HK-2 (cell line): ENCODE measurements around the gene PDLIM5.
"Not testable (repeated sequence)": the region's sequence is repeated elsewhere in the genome, so short reads cannot be mapped to it uniquely, and the experiment has no call there.

Source experiments
- DNase-seq: peaks from one replicate; pipeline ENCODE4 v3.0.0-alpha.2; 2018; ENCODE audit not compliant: unreplicated experiment

PDLIM5 gene

DNA sequence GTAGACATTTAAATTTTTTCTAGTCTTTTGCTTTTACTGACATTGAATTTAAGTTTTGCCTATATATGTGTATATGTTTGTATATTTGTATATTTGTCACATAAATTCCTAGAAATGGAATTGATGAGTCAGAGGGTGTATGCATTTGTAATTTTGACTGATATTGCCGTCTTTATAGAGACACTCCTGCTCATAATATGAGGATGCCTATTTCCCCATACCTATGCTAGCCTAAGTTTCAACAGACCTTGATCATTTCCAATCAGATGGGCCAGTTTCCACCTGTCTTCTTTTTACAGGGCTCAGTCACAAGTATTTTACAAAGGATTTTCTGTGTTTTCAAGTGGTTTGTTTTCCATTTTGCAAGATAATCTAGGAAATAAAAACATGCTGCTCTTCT is 10.8 kb downstream of the PDLIM5 start:
- DNase-seq = no peak

DNA sequence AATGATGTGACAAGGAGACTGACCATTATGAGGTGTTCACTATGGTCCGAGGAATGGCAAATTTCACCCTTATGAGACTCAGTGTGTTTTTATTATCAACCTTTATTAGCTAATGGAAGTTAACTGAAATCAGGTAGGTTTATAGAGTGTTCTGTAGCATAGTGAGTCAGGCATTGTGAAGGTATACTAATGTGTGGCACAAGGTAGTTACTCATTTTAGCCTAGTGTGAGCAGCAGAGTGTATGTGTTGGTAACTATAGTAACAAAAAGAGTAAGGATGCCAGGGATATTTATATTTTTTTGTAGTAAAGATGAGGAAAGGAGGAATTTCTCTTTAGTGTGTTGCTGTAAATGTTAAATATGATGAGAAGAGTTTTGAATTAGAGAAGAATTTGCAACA is 12.0 kb downstream of the PDLIM5 start:
- no peak for DNase-seq

DNA sequence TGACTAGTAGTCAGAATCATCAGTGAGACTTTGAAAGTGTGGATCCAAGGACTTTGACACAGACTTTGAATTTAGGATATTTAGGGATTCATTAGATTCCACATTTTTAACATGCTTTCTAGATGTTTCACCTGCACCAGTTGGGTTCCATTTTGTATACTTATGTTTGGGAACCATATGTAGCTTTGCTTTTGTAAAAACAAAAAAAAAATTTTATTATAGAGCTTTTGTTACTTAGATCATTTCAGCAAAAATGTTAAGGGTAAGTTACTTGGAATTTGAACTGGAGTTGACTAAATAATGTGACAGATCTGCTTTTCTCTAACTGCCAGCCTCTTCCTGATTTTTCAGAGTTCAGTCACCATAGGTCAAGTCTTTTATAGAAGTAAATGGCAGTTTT is 14.6 kb downstream of the PDLIM5 start:
- DNase-seq = no peak

DNA sequence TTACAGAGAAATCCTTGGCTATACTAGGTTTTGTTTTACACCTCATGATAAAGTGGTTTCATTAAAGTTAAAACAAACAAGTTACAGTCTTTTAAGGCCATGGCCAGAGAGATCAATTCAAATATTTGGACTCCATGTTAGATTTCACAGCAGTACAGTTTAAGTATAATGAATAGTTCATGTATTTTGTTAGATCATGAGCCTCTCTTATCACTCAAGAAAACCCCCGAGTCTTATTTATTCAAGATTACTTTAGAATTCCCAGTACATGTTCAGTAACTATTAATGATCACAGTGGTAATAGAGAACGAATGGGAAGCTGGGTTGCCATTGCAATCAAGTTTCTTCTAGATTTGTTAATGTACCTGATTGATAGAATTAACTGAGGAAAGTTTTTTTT is 15.2 kb downstream of the PDLIM5 start:
- no peak for DNase-seq

DNA sequence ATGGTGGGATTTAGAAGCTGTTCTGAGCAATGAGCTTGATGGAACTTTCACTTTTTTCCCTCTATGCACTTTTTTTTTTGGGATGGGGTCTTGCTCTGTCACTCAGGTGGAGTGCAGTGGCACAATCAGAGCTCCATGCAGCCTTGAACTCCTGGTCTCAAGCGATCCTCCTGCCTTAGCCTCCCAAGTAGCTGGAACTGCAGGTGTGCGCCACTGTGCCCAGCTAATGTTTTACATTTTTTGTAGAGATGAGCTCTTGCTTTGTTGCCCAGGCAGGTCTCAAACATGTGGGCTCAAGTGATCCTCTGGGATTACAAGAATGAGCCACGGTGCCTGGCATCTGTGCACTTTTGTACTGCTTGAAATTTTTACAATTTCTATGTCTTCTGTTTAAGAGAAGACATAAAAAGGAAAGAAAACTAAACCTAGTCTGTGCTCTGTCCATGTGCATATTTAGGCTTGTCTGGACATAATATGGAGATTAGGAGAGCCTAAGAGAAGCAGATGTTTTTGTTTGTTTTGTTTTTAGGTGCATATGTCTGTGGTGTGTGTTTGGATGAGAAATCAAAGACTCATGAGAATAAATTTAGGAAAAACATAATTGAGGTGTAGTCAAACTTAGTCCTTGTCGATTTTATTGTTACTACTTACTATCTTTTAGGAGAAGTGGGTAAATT is 16.5 kb downstream of the PDLIM5 start:
- DNase-seq = no peak

DNA sequence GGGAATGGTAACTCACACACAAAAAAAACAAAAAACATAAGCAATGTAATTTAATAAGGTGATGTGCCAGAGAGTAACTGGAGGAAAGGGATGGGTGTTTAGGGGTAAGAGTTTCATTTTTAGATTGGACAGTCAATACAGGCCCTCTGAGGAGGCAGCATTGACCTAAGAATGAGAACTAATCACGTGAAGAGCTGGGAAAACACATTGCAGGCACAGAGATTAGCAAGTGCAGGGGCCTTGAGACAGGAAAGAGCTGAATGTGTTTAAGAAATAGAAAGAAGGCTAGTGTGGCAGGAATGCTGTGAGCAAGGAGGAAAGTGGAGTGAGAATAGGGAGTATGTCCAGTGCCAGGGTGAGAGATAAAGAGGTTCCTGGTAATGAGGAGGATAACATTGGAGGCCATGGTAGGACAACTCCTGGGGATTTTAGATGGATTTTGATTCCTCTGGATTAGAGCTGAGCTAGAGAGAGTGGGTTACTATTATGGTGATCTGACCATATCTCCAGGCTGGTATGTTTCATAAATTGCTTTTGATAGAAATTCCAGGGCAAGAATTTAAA is 17.6 kb downstream of the PDLIM5 start:
- no peak for DNase-seq

DNA sequence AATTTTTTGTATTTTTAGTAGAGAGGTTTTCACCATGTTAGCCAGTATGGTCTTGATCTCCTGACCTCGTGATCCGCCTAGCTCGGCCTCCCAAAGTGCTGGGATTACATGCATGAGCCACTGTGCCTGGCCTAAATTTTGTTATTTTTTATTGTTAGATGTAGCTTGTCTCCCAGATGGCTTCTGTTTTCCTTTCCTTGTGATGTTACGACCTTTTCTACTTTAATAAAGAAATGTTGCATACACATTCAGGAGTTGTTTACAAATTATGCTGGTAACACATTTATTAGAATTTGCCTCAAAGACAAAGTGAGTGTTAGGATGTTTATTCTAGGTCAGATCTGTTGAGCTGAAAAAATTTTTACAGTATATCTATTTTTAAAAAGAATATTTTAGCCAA is 18.4 kb downstream of the PDLIM5 start:
- DNase-seq = no peak

DNA sequence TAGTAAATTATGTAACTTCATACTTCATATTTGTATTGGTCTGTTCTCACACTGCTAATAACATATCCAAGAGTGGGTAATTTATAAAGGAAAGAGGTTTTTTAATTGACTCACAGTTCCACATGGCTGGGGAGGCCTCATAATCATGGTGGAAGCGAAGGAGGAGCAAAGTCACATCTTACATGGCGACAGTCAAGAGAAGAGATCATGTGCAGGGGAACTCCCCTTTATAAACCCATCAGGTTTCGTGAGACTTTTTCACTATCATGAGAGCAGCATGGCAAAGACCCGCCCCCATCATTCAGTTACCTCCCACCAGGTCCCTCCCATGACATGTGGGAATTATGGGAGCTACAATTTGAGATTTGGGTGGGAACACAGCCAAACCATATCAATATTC is 19.0 kb downstream of the PDLIM5 start:
- not testable (repeated sequence) for DNase-seq

DNA sequence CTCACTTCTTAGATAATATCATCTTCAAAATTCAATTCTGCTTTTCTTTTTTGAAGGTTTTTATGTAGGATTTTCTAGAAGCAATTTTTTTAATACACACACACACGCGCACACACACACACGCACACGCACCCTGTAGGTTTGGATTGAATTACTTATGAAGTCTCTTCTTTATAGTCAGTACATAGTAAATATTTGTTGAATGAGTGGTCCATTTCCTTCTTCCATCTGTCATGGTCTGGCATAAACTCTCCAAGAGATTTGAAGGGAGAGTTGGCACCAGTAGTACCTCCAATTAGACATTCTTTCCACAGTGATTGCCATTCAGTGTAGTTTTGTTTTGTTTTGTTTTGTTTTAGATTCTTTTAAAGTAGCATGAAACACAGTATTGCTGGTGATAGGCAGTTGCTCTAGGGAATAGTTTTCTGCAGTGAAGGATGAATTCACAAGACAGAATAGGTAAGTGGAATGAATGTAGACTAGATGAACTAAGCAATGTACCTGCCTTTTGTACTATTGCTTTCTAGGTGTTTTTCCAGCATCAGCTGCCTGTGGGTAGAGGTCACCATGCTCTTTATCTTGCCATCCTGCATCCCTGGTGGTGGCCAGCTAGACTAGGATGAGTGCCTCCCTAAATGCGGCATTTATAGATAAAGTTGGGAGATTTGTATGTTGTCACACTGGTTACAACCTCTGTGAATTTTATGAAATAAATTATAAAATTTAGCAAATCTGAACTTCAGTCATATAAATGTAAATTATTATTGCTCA is 20.5 kb downstream of the PDLIM5 start:
- no peak for DNase-seq

DNA sequence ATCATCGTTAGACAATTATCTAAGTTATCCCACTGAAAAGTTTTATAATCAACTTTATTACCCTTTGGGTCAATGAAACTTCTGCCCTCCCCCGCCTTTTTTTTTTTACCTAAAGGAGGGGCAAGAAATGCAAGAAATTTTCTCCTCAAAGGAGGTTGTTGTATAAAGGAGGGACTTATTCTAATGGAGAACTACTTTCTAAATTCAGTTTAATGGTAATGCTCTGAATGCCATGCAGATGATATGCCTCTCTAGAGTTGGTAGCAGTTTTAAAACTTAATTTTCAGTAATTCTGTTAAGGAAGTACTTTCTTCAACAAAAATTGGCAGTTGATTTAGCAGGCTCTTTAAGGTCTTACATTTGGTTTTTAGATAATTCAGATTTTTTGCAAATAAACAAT is 23.3 kb downstream of the PDLIM5 start:
- DNase-seq = no peak

DNA sequence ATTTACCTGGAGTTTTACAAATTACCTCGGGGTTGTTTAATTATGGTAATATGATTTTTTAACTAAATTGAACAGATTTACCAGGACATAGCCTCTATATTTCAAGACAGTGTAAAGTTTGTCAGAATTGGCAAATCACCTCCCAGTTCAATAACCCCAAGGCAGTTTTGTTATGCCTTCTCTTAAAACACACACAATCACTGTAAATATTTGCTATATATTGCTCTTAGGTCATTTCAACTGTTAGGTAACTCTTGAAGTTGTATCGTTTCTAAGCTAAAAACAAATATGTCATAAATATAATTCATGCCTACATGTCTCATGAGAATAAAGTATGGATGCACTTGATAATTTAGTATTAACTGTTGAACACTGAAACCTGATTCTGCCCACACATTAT is 24.1 kb downstream of the PDLIM5 start:
- DNase-seq = no peak

DNA sequence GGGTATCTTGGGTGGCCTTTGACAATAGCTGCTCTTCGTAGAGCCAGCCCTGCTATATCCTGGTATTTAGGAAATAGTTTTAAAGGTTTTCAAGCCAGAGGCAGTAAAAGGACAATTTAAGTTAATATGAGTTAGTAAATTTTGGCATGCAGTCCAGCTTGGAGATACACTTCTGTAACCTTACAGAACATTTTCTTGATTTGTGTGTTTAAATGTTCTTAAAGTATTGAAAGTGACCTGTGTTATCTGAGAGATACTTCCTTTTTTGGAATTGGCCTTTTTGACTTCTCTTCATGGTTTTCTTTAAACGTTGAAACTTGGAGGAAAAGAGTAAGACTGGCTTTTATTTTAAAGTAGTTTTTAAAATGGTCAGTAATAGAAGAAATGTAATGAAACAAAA is 25.5 kb downstream of the PDLIM5 start:
- no peak for DNase-seq

DNA sequence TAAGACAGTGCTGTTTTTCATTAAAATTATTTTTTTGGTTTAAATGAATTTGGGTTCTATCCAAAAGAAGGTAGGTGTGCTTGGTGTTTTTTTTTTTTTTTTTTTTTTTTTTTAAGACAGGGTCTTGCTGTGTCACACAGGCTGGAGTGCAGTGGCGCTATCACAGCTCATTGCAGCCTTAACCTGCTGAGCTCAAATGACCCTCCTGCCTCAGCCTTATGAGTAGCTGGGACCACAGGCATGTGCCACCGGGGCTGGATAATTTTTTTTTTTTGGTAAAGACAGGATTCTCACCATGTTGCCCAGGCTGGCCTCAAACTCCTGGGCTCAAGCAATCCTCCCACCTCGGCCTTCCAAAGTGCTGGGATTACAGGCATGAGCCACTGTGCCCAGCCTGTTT is 27.1 kb downstream of the PDLIM5 start:
- not testable (repeated sequence) for DNase-seq

DNA sequence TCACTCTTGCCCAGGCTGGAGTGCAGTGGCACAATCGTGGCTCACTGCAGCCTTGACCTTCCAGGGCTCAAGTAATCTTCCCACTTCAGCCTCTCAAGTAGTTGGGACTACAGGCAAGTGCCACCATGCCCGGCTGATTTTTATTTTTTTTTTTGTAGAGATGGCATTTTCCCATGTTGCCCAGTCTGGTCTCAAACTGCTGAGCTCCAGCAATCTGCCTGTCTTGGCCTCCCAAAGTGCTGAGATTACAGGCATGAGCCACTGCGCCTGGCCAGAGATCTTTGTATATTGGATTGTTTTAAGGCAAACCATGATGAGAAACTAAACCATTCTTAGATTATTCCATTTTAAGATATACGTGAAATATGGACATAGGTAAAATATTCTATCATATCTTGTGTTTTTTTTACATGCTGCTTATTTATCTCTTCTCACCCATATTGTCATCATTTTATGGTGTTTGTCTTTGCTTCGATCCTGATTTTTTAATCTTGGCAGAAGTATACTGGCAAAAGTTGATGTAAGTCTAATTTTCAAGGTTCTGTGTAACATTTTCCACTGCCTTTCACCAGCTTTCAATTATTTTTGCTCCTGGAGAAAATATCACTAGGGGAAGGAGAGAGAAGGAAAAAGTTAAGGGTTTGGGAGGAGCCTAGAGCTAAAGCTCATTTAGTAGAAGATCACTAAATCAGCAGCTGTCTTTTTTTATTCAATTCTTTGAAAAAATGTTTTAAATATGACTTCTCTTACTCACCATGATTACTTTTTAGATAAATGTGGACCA is 27.8 kb downstream of the PDLIM5 start:
- DNase-seq = no peak

DNA sequence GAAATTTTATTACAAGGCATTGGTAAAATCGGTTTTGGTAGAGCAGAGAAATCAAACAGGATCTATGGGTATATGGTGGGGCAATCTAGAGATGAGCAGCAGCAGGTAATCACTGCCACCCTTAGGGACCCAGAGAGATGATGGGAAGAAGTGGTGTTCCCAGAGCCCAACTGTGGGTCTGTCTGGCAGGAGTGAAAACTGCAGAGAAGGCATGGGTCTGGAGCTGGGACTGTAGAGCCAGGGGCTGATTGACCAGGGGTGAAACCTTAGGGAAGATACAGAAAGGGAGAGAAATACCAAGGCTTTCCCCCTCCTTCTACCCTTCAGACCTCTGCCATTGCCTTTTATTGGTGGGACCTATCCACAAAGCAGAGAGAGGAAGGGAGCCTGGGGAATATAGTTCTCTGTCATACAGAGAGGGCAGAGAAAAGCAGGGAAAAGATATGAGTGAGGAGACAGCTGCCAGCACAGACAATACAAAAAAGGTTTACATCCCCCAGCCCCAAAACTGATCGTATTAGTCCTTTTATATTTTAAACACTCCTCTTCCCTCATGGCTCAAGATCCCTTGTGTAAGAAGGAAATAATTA is 28.7 kb downstream of the PDLIM5 start:
- DNase-seq = no peak

DNA sequence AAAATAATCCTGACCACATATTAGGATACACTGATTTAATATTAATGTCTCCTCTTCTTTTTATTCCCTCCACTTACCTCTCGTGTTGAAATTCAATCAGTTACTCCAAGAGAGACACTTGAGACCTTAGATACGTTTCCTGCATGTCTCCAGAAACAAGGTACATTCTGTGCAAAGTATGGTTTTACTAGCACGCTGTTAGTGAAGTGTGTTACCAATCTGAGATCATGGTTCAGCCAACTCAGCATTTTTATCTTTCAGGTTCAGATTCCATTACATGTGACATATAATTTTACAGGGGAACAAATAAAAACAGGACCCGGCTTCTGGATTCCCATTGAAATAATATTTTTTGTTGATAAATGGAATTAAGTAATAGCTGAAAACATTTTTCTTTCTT is 32.2 kb downstream of the PDLIM5 start:
- no peak for DNase-seq

DNA sequence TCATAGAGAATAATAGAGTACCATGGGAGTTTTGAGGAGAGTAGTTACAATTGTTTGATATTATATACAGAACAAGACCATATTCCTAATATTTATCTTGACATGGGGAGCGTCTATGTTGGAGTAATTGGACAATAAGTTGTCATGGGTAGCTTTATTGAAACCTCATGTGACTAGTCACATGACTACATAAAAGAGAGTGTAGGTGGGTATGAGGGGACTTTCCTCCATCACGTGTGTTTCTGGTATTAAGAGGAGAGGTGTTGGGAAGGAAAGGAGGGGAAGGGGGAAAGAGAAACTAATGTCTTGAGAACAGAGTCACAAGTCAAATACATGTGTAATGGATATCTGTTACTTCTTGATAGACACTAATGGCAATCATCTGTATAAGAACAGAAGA is 33.1 kb downstream of the PDLIM5 start:
- no peak for DNase-seq

DNA sequence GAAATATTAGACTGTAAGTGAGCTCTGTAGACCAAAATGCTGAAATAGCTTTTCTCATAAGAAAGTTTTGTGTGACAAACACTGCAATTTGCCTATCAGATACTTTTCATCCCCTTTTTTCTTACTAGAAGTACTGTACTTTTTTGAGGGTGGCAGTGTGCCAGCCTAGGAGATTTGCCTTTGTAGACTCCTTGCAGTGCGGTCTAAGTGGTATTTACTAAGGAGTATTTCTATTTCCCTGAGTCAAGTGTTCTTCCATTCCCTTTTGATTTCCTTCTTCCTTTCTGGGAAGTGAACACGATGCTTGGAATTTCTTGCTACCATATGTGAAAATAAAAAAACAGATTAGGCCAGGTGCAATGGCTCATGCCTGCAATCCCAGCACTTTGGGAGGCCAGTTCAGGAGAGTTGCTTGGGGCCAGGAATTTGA is 34.6 kb downstream of the PDLIM5 start:
- no peak for DNase-seq

DNA sequence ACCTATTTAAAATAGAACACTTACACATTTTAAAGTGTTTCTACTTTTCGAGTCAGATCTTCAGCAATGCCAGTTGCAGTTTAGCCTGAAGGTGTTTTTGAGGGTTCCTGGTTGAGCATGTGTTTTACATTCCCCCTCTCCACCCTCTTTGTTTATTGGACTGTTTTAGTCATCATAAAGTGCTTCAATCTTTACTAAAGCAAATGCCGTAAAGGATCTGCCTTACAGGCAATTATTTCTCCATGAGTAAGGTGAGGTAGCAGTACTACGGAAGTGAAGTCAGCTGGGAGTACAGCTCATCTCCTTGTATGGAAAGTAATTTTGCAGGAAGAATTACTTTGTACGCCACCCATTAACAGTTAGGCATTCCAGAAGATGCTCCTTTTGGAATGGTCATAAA is 36.9 kb downstream of the PDLIM5 start:
- no peak for DNase-seq

DNA sequence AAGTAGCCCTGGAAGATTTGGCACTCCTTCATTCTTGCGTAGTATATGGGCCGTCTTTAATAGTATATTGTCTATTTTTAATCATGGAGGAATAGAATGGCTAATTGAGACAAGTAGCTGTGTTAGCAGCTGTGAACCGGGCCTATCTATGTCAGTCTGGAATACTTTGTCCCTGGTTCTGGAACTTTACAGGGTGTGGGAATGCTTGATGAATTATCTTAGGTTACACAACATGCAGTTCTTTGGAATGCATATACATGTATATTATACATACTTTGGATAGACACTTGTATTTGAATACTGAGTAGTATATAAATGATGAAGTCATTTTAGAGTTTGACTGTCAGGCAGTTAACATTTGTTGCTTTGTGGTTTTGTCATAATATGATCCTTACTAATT is 37.4 kb downstream of the PDLIM5 start:
- no peak for DNase-seq

DNA sequence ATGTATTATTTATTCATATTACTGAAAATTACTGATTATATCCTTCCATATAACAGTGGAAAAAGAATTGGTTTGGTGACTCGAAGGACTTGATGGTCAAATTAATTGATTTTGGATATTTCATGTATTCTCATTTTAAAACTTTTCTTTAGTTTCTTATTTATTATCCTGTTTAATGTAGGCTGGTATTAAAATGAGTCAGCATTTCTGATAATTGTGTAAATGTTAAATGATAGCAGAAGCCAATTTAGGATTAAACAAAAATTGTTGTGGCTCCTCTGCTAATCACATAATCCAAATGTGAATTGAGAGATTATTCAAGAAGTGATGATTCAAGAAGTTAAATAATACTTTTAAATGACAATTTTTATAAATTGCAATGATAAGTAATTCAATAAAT is 38.7 kb downstream of the PDLIM5 start:
- DNase-seq = no peak

DNA sequence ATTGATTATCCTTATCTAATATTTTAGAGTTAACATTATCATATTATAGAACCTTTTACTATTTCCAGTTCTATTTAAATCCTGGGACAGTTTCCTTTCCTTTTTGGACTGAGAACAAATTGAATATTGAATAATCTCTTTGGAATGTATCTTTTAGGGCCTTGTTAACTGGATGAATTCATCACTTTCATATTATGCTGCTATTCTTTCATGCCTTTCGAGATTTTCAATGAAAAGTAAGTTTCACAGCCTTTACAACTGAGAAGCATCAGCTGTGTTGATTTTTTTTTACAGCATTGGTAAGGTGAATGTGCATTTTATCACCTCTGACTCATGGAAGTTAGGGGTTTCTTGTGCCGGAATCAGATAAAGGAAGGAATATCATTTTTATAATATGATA is 39.6 kb downstream of the PDLIM5 start:
- no peak for DNase-seq
